Measurements from ENCODE around the gene STX18.
"Not testable (repeated sequence)": the region's sequence is repeated elsewhere in the genome, so short reads cannot be mapped to it uniquely, and the experiment has no call there.

STX18 gene

GRCh38 chr4:4422856-4423499, 118.9 kb downstream of the STX18 start:
- TF ChIP-seq CTCF (IDR thresholded peaks at IDR 0.05; ENCODE audit: insufficient read depth, low read length, poor library complexity, severe bottlenecking), result no peak
- peaks cover 26% of the 10 kb centered on the region for H3K36me3 ChIP-seq (ENCODE audit: control insufficient read depth, insufficient read depth, low read length)
- H3K27me3 ChIP-seq (replicated peaks; ENCODE audit: control insufficient read depth, insufficient read depth, low read length), result no peaks in the 10 kb centered on the region
- no peak for DNase-seq (ENCODE audit: extremely low read depth, insufficient read length)
- no peak overlapping the region for H3K4me3 ChIP-seq (replicated peaks; ENCODE audit: low read depth, low read length)

GRCh38 chr4:4422117-4422516, 119.7 kb downstream of the STX18 start:
- H3K36me3 ChIP-seq (ENCODE audit: control insufficient read depth, insufficient read depth, low read length), result peaks cover 26% of the 10 kb centered on the region

GRCh38 chr4:4421356-4421755, 120.5 kb downstream of the STX18 start:
- Histone ChIP-seq H3K36me3 (ENCODE audit: control insufficient read depth, insufficient read depth, low read length) (peaks cover 26% of the 10 kb centered on the region), H3K4me3 (replicated peaks; ENCODE audit: low read depth, low read length) (no peak overlapping the region), H3K27me3 (replicated peaks; ENCODE audit: control insufficient read depth, insufficient read depth, low read length) (no peaks in the 10 kb centered on the region)
- no peak for DNase-seq (ENCODE audit: extremely low read depth, insufficient read length)
- TF ChIP-seq CTCF (IDR thresholded peaks at IDR 0.05; ENCODE audit: insufficient read depth, low read length, poor library complexity, severe bottlenecking), result no peak

More at GRCh38 chr4:4422117-4422516, 119.7 kb downstream of the STX18 start:
- not testable (repeated sequence) for H3K27me3 ChIP-seq (replicated peaks; ENCODE audit: control insufficient read depth, insufficient read depth, low read length); H3K4me3 ChIP-seq (replicated peaks; ENCODE audit: low read depth, low read length); DNase-seq (ENCODE audit: extremely low read depth, insufficient read length)

- Histone ChIP-seq H3K4me3 (replicated peaks; ENCODE audit: low read depth, low read length) (no peak overlapping the region), H3K27me3 (replicated peaks; ENCODE audit: control insufficient read depth, insufficient read depth, low read length) (no peaks in the 10 kb centered on the region), H3K36me3 (ENCODE audit: control insufficient read depth, insufficient read depth, low read length) (peaks cover 25% of the 10 kb centered on the region)
- no peak for TF ChIP-seq CTCF (IDR thresholded peaks at IDR 0.05; ENCODE audit: insufficient read depth, low read length, poor library complexity, severe bottlenecking)
- DNase-seq (ENCODE audit: extremely low read depth, insufficient read length), result no peak
Measured at GRCh38 chr4:4420421-4420820, 121.4 kb downstream of the STX18 start.

GRCh38 chr4:4419896-4420295, 122.0 kb downstream of the STX18 start:
- H3K27me3 ChIP-seq (replicated peaks; ENCODE audit: control insufficient read depth, insufficient read depth, low read length), result no peaks in the 10 kb centered on the region
- DNase-seq (ENCODE audit: extremely low read depth, insufficient read length), result no peak
- peaks cover 25% of the 10 kb centered on the region for H3K36me3 ChIP-seq (ENCODE audit: control insufficient read depth, insufficient read depth, low read length)
- TF ChIP-seq CTCF (IDR thresholded peaks at IDR 0.05; ENCODE audit: insufficient read depth, low read length, poor library complexity, severe bottlenecking), result no peak
- H3K4me3 ChIP-seq (replicated peaks; ENCODE audit: low read depth, low read length), result no peak overlapping the region

- Histone ChIP-seq H3K4me3 (replicated peaks; ENCODE audit: low read depth, low read length) (no peak overlapping the region), H3K27me3 (replicated peaks; ENCODE audit: control insufficient read depth, insufficient read depth, low read length) (no peaks in the 10 kb centered on the region), H3K36me3 (ENCODE audit: control insufficient read depth, insufficient read depth, low read length) (peaks cover 24% of the 10 kb centered on the region)
- TF ChIP-seq CTCF (IDR thresholded peaks at IDR 0.05; ENCODE audit: insufficient read depth, low read length, poor library complexity, severe bottlenecking), result no peak
- DNase-seq (ENCODE audit: extremely low read depth, insufficient read length), result no peak
Measured at GRCh38 chr4:4418676-4419390, 123.0 kb downstream of the STX18 start.
